Activated CD4-positive, alpha-beta memory T cell treated with anti-CD3 and anti-CD28 coated beads, Interleukin-2, amount 10 ng/mL, durations not matched to agents 7 days and 5 days (primary cell): ENCODE data around the gene TBX20. TPM values are rescaled to one million over a fixed set of nuclear protein-coding genes. Genes with fewer than 3 reads are reported as not detected.
A peak's percentile ranks its signal among the peaks of the same experiment; 100 is the strongest.
"Not testable (repeated sequence)": the region's sequence is repeated elsewhere in the genome, so short reads cannot be mapped to it uniquely, and the experiment has no call there.

Experiments
- CTCF ChIA-PET: fragments of 350-600 bp; sonication (Branson Sonifier 250); formaldehyde crosslinking; loops from one replicate; lab custom pipeline; 2021; ENCODE audit warnings: antibody characterized with exemption, inconsistent platforms; lab: Charles Lee
- POLR2A ChIA-PET: fragments of 350-600 bp; sonication (Branson Sonifier 250); formaldehyde crosslinking; loops from one replicate; lab custom pipeline; 2021; ENCODE audit warnings: antibody characterized with exemption; lab: Charles Lee
- DNase-seq: peaks from one replicate; pipeline ENCODE4 v3.0.0-alpha.2; 2020
- H3K27ac Mint-ChIP-seq: one replicate; pipeline ENCODE4 v1.8.0; 2021; ENCODE audit warnings: mild to moderate bottlenecking, mixed read lengths
- H3K27me3 Mint-ChIP-seq: one replicate; pipeline ENCODE4 v1.8.0; 2021; ENCODE audit warnings: mixed read lengths
- H3K36me3 Mint-ChIP-seq: one replicate; pipeline ENCODE4 v1.8.0; 2021; ENCODE audit warnings: low read depth, mixed read lengths
- H3K4me1 Mint-ChIP-seq: one replicate; pipeline ENCODE4 v1.8.0; 2021; ENCODE audit warnings: mixed read lengths
- H3K4me3 Mint-ChIP-seq: one replicate; pipeline ENCODE4 v1.8.0; 2021; ENCODE audit warnings: mild to moderate bottlenecking, mixed read lengths
- H3K9me3 Mint-ChIP-seq: one replicate; pipeline ENCODE4 v1.8.0; 2021; ENCODE audit warnings: mixed read lengths
- total RNA-seq, 2 experiments: library from RNA; stranded (reverse); gene quantifications; one replicate each; pipeline ENCODE4 v1.2.3, GENCODE V29; 2021

TBX20 gene
- total RNA-seq, 2 experiments from 2014 or later = 0.38 to 0.45 TPM

GRCh38 chr7:35190146-35190773 lies 63.6 kb downstream of the TBX20 start:
- H3K4me1 Mint-ChIP-seq = peaks cover 10% of the 10 kb centered on the region
- H3K4me3 Mint-ChIP-seq, DNase-seq, CTCF ChIA-PET, H3K36me3 Mint-ChIP-seq, H3K9me3 Mint-ChIP-seq, POLR2A ChIA-PET, H3K27ac Mint-ChIP-seq: not testable (repeated sequence)
- peaks cover 30% of the 10 kb centered on the region for H3K27me3 Mint-ChIP-seq

DNA sequence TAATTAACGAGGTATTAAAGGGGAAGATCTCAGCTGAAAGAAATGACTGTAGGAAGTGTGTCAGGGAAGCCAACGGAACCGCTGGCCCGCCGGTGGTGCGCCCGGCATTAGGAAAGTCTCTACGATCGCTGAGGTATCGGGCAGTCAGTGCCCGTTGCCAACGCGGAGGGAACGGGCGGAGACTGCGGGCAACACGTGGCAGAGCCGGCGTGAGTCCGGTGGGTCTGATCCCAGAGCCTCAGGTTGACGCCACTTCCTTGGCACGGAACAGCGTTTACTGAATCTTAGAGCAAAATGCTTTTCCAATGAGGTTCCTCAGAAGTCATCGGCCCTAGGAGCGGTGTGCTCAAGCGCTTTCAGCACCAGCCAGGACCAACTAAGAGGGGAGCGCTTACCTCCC lies 67.1 kb downstream of the TBX20 start:
- peak overlapping the region; percentile 42 for H3K4me3 Mint-ChIP-seq
- DNase-seq, POLR2A ChIA-PET, H3K27ac Mint-ChIP-seq, H3K9me3 Mint-ChIP-seq, H3K36me3 Mint-ChIP-seq, CTCF ChIA-PET: not testable (repeated sequence)
- peaks cover 33% of the 10 kb centered on the region for H3K27me3 Mint-ChIP-seq
- H3K4me1 Mint-ChIP-seq = peaks cover 10% of the 10 kb centered on the region

DNA sequence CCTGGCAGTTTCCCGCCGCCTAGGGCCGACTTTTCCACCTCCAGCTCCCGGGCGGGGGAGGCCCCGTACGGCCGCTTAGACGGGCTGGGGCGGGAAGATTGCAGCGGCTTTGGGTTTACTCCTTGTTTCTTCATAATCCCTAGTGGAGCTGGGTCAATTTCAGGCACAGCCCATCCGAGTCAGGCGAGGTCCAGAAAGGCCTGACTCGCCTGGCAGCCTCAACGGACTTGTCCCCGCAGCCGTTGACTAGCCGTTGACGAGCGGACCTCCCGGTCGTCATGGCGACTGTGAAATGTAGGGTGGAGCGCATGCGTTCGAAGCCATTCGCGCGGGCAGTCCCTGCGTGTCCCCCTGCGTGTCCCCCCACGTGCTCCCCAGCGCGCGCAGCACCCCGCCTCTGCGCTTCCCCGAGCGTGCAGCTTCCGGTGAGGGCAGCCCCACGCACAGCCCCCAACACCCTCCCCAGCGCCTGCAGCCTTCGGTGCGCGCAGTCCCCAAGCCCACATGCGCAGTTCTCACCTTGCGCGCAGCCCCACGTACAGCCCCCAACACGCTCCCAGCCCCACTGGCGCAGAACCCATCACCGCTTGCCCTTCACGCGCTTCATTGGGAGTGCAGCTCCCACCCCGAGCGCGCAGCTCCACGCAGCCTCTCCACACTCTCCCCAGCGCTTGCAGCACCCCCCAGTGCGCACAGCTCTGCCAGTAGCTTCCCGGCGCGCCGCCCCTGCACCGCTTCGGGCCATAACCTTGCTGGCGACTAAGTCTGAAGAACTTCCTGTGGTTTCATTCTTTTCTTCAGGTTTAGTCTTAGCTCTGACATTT lies 67.8 kb downstream of the TBX20 start:
- Mint-ChIP-seq H3K36me3 (no peaks in the 10 kb centered on the region), H3K27me3 (peaks cover 34% of the 10 kb centered on the region), H3K9me3 (no peaks in the 10 kb centered on the region), H3K4me3 (peak overlapping the region; percentile 42), H3K4me1 (peaks cover 10% of the 10 kb centered on the region), H3K27ac (no peak overlapping the region)
- DNase-seq = no peak
- ChIA-PET CTCF (no interaction called here), POLR2A (no interaction called here)

- H3K9me3 Mint-ChIP-seq, H3K36me3 Mint-ChIP-seq, DNase-seq, CTCF ChIA-PET, H3K4me3 Mint-ChIP-seq, H3K27ac Mint-ChIP-seq, POLR2A ChIA-PET: not testable (repeated sequence)
- peaks cover 34% of the 10 kb centered on the region for H3K27me3 Mint-ChIP-seq
- peaks cover 10% of the 10 kb centered on the region for H3K4me1 Mint-ChIP-seq
These were observed 68.4 kb downstream of the TBX20 start for GRCh38 chr7:35185578-35185907.

DNA sequence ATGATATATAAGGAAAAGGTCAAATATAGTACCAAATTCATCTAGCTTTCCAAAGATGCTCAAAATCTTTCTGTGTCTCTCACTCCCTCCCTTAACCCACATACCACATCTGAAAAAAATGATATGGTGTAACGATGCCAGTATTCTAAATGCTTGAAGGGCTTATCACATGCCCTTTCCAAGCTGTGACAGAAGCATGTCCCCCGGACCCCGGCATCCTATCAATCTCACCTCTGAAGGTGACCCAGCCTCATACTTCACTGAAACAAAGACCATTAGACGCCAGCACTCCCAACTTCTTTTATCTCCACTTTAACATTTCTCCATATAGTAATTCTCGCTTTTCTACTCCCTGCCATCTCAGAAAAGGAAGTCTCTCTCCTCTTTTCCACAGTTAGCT lies 68.9 kb downstream of the TBX20 start:
- POLR2A ChIA-PET, H3K27ac Mint-ChIP-seq, DNase-seq, CTCF ChIA-PET, H3K4me3 Mint-ChIP-seq, H3K9me3 Mint-ChIP-seq, H3K36me3 Mint-ChIP-seq: not testable (repeated sequence)
- Mint-ChIP-seq H3K27me3 (peaks cover 34% of the 10 kb centered on the region), H3K4me1 (peaks cover 10% of the 10 kb centered on the region)

GRCh38 chr7:35183873-35184503 lies 69.9 kb downstream of the TBX20 start:
- H3K27ac Mint-ChIP-seq, H3K4me3 Mint-ChIP-seq, POLR2A ChIA-PET, H3K36me3 Mint-ChIP-seq, H3K9me3 Mint-ChIP-seq, DNase-seq: not testable (repeated sequence)
- CTCF ChIA-PET = interaction anchor here (1.5 kb wide), 1 partner anchor 336 kb away, joined by 5 read pairs; no protein-coding TSS in a partner anchor
- H3K27me3 Mint-ChIP-seq = peaks cover 34% of the 10 kb centered on the region
- H3K4me1 Mint-ChIP-seq = peaks cover 10% of the 10 kb centered on the region

DNA sequence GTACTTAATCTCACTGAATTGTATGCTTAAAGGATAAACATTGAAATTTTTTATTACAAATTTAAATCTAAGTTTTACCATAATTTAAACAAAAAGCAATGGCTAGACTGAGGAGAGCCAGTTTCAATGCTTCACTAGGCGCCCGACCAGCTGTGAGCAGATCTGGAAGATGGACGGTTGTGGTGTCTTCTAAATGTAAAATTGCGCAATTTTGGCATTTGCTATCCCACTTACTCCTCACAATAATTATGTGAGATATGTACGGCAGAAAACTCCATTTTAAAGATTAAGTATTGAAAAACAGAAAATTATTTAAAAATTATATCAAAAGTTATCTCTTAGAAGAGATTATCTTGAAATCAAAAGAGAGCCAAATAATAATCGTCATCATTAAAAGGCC lies 73.2 kb downstream of the TBX20 start:
- H3K9me3 Mint-ChIP-seq, H3K4me1 Mint-ChIP-seq, H3K4me3 Mint-ChIP-seq, CTCF ChIA-PET, DNase-seq, H3K27ac Mint-ChIP-seq, H3K36me3 Mint-ChIP-seq, POLR2A ChIA-PET: not testable (repeated sequence)
- H3K27me3 Mint-ChIP-seq = peaks cover 18% of the 10 kb centered on the region

DNA sequence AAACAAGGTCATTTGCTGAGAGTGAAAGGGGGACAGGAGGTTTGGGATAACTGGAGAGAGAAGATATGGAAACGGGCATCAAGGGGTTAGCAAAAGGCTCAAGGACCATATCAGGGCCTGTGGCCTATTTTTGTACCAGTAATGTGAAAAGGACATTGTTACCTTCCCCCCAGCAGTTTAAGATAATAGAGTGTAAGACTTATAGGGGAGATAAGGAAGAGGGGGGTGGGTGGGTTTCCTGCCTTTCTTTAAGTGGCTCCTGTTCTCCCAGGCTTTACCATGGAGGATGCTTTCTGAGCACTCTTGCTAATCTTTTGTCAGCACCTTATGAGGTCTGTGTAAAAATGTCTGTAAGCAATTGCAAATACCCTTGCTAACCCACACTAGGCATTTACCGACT lies 80.7 kb downstream of the TBX20 start:
- H3K4me3 Mint-ChIP-seq, CTCF ChIA-PET, H3K9me3 Mint-ChIP-seq, POLR2A ChIA-PET, DNase-seq, H3K27ac Mint-ChIP-seq, H3K27me3 Mint-ChIP-seq, H3K36me3 Mint-ChIP-seq, H3K4me1 Mint-ChIP-seq: not testable (repeated sequence)

GRCh38 chr7:35172131-35172530 lies 81.8 kb downstream of the TBX20 start:
- H3K36me3 Mint-ChIP-seq, CTCF ChIA-PET: not testable (repeated sequence)

DNA sequence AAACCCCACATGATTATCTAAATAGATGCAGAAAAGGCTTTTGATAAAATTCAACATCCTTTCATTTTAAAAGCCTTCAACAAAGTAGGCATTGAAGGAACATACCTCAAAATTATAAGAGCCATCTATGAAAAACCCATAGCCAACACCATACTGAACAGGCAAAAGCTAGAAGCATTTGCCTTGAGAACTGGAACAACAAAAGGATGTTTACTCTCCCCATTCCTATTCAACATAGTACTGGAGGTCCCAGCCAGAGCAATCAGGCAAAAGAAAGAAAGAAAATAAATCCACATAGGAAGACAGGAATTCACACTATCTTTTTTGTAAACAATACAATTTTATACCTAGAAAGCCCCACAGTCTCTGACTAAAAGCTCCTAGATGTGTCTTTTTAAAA lies 86.2 kb downstream of the TBX20 start:
- H3K9me3 Mint-ChIP-seq, H3K4me1 Mint-ChIP-seq, H3K27me3 Mint-ChIP-seq, H3K27ac Mint-ChIP-seq, CTCF ChIA-PET, H3K36me3 Mint-ChIP-seq, DNase-seq, H3K4me3 Mint-ChIP-seq, POLR2A ChIA-PET: not testable (repeated sequence)

More at GRCh38 chr7:35172131-35172530, 81.8 kb downstream of the TBX20 start:
- H3K9me3 Mint-ChIP-seq, H3K27me3 Mint-ChIP-seq, H3K4me1 Mint-ChIP-seq, H3K27ac Mint-ChIP-seq, H3K4me3 Mint-ChIP-seq, POLR2A ChIA-PET, DNase-seq: not testable (repeated sequence)

DNA sequence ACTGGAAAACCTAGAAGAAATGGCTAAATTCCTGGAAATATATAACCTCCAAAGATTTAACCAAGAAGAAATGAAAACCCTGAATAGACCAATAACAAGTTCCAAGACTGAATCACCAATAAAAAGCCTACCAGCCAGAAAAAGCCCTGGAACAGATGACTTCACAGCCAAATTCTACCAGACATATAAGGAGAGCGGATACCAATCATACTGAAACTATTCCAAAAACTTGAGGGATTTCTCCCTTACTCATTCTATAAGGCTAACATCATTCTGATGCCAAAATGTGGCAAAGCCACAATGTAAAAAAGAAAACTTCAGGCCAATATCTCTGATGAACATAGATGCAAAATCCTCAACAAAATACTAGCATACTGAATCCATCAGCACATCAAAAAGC lies 86.7 kb downstream of the TBX20 start:
- CTCF ChIA-PET, H3K4me1 Mint-ChIP-seq, H3K36me3 Mint-ChIP-seq, H3K4me3 Mint-ChIP-seq, H3K27ac Mint-ChIP-seq, H3K27me3 Mint-ChIP-seq, POLR2A ChIA-PET, DNase-seq, H3K9me3 Mint-ChIP-seq: not testable (repeated sequence)

GRCh38 chr7:35161059-35161740 lies 92.7 kb downstream of the TBX20 start:
- CTCF ChIA-PET, H3K36me3 Mint-ChIP-seq, H3K4me1 Mint-ChIP-seq, H3K27me3 Mint-ChIP-seq, DNase-seq, H3K27ac Mint-ChIP-seq, H3K4me3 Mint-ChIP-seq, H3K9me3 Mint-ChIP-seq, POLR2A ChIA-PET: not testable (repeated sequence)
